Stimulated activated CD4-positive, alpha-beta T cell treated with anti-CD3 and anti-CD28 coated beads, Interleukin-4, amount 100 ng/mL, for 4 hours (primary cell): ENCODE data around the gene TANGO2.

ENCODE experiments used
- DNase-seq, 2 experiments: peaks; one replicate each; pipeline ENCODE4 v3.0.0-alpha.2; 2020

The TANGO2 gene

GRCh38 chr22:20110359-20110985 is 89.6 kb downstream of the TANGO2 start:
- no peak for DNase-seq

- no peak for DNase-seq
Observed at GRCh38 chr22:20111045-20111688, 90.3 kb downstream of the TANGO2 start.

DNA sequence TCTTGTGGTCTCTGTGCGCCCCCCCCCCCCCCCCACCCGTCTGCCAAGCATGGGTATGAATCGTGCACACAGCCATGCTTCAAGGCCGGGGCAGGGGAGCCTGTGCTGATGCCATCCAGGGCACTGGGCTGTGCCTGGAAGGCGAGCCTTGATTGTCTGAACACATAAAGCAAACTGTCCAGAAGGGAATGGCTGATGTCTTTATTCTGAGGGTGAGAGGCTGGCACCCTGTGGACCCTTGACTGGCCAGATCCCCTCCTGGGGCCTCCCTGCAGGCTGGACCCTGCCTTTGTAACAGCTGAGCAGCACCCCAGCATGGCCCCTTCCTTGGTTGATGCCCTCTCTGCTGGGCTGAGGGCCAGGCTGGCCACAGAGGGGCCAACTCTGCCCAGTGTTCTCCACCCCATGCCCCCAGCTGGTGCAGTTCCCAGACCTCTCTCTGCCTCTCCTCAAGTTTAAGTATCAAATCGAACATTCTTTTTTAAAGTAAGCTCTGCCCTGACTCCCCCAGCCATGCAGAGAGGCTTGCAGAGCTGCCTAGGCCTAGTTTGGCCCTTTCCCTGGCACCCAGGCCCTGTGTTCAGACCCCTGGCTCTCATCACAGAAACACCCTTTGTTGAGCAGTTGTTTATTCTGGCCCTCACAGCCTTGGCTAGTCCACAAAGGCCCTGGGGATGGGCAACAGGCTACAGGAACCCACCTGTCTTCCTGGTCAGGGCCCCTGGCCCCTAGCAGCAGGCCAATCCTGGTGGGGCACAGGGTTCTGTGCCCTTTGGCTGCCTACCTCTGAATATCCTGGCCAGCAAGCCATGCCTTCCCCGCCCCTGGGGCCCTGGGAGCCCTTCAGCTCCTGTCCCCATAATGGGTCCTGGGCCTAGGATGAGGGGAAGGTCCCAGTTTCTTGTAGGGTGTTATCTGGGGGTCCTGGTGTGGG is 91.0 kb downstream of the TANGO2 start:
- no peak for DNase-seq

GRCh38 chr22:20112623-20113511 is 92.0 kb downstream of the TANGO2 start:
- no peak for DNase-seq

DNA sequence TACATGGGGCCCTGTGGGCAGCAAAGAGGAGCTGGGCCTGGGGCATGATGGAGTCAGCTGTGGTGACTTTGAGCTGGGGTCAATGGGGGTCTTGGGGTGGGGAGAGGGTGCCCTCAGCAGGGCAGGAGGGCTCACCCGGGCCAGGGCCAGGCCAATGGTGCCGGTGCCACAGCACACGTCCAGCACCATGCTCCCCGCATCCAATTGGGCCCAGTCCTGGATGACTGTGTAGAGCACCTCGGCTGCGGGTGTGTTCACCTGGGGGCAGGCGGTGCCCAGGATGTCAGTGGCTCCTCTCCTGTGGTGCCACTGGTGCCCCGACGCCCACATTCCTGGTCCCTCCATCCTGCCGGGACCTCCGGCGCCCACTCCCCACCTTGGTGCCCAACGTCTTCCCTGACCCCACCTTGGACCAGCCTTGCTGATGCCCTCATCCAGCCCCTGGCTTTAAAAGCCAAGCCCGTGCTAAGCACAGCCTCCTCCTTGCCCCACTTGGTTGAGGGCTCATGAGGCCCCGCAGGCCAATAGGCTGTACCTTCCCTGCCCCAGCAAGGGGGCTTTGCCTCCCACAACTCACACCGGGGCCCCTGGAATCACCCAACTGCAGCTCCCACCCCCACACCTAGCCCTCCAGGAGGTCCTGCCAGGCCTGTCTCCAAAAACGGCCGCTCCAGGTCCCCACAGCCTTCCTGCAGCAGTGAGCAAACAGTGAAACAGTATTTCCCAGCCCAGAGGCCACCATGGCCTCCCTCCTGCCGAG is 92.8 kb downstream of the TANGO2 start:
- no peak for DNase-seq

- DNase-seq, result no peak
Observed at GRCh38 chr22:20114506-20115475, 93.9 kb downstream of the TANGO2 start.

GRCh38 chr22:20115691-20116375 is 94.9 kb downstream of the TANGO2 start, which contains the start of gene RANBP1:
Gene RANBP1, plus strand, starts transcription at chr22:20116104. Its CDS starts 81 bp downstream, at chr22:20116185.
- no peak for DNase-seq

- no peak for DNase-seq
Observed at GRCh38 chr22:20116376-20116950, 95.6 kb downstream of the TANGO2 start.
